Activated gamma-delta T cell treated with Interleukin-2 at 50 U/mL for 16 hours (primary cell): ENCODE measurements around the gene DBN1.
A peak's percentile ranks its signal among the peaks of the same experiment; 100 is the strongest.

ENCODE experiments used
- DNase-seq: peaks from one replicate; pipeline ENCODE4 v3.0.0-alpha.2; 2020

DBN1 gene

DNA sequence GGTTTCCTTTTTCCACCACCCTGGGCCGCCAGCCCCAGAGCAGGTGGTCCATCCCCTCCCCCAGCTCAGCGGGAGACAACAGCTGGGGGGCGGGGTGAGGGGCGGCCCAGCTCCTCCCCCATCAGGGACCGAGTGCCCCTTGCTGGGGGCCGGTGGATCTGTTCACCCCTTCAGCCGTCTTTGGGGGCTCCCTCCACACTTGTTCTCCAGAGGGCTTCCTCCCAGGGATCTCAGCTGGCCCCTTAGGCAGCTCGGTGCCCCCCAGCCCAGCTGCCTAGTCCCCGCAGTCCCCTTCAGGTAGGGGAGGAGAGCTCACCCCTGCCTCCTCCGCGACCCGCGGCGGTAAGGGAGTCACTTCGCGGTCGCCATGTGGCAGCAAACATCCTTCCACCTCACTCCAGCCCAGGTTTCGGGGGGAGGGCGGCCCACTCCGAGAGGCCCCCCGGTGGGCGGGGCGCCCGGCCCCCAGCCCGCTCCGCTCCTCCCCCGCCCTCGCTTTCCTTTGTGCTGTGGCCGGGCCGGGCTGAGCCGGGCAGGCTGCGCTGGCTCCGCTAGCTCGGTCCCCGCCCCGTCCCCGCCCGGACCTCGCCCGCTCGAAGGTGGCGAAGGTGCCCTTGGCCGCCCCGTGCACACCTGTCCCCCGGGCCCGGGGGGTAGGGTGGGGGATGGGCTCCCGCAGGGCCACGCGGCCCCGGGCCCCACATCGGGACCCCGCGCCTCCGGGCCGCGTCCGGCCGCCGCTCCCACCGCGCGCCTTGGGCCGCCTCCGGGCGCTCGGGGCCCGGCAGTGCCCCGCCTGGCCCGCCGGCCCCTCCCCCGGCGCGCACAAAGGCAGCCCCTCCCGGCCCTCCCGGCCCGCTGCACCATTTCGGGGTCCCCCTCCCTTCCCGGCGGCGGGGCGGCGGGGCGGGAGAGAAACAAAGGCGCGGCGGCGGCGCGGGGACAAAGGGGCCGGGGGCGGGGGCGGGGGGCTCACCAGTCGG, 683 bp downstream of the DBN1 start:
- peak; percentile 75 for DNase-seq

DNA sequence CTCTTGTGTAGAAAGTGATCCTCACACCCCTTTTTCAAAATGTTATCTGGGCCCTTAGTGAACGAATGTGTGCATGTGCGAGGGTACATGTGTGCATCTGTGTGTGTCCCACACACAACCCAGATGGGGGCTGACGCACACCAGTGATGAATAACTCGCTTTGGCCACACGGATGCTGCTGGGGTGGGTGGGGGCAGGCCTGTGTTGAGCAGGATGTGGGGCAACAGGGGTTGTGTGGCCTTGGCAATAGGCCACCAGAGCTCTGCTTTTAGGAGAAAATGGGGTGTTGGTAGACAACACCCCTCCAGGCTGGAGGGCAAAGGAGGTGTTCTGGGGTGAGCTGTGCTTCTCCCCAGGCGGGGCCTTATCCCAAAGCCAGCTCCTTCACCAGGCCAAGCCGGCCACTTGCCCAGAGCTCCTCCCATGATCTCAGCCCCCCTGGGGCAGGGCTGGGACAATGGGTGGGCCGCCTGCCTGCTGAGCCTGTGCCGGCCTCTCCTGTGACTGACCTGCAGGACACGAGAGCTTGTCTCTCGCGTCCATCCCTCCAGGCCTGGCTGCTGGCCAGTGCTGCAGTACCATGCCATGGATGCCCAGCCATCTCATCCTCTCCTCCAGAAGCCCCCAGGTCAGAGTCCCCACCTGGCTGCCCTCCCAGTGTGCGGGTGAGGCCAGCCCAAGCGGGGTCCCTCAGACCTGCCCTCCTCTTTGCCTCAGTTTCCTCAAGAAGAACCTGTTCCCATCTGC, 1.7 kb downstream of the DBN1 start:
- DNase-seq, result peak; percentile 76

DNA sequence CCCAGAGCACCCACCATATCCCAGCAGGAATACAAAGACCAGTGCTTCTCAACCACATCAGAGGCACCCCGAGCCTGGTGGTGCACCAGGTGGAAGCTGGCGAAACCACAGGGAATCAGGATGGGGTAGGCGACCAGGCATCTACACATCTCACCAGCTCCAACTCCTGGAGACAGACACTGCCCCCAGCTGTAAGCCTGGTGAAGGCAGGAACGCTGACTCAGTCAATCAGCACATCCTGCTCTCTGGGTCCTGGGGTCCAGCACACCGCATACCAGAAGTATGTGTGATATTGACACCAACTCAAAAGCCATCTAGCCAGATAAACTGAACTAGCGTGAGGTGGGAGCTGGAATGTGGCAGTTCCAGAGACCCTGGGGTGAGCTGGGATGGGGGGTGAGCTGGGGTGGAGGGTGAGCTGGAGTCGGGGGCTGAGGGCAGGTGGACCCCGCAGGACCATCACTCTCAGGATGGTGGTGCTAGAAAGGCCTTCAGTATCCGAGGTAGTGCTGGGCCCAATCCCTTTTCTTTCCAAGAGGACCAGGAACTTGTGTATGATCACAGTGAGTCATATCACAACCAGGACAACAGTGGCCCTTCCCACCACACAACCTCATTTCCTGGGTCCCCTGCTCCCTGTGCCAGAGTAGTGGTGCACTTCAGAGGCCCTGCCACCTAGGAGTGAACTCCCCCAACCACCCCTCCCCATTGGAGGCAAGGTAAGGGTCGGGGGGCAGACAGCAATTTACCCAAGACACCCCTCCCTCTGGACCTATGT, 2.5 kb downstream of the DBN1 start:
- DNase-seq, result no peak

DNA sequence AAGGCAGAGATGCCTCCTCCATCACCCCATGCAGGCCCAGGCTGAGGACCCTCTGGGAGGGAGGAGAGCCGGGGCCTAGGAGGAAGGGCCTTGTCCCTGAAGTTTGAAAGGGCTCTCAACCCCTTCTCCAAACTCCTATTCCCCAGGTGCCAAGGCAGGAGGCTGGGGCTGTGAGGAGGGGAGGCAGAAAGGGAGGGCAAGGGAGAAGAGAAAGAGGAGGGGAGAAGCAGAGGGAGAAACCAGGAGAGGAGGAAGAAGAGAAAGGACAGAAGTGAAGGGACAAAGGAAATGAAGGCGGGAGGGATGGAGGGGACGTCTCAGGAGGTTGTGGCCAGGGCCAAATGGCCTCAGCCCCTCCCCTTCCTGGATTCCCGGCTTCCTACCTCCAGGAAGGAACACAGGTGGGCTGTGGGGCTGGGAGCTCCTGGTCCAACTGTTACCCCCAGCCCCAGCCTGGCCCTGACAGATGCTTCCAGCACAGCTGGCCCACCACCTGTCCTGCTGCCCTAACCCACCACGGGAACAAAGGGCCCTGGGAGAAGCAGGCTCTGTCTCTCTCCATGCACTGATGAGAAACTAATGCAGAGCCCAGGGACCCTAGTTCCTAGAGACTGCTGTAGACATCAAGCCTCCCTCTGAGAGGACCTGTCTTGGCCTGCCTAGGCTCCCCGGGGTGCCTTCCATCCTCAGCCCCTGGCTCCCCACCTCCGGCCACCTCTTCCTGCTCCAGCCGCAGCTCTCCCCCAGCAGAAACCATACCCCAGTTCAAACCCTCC, 3.5 kb downstream of the DBN1 start:
- DNase-seq, result no peak

DNA sequence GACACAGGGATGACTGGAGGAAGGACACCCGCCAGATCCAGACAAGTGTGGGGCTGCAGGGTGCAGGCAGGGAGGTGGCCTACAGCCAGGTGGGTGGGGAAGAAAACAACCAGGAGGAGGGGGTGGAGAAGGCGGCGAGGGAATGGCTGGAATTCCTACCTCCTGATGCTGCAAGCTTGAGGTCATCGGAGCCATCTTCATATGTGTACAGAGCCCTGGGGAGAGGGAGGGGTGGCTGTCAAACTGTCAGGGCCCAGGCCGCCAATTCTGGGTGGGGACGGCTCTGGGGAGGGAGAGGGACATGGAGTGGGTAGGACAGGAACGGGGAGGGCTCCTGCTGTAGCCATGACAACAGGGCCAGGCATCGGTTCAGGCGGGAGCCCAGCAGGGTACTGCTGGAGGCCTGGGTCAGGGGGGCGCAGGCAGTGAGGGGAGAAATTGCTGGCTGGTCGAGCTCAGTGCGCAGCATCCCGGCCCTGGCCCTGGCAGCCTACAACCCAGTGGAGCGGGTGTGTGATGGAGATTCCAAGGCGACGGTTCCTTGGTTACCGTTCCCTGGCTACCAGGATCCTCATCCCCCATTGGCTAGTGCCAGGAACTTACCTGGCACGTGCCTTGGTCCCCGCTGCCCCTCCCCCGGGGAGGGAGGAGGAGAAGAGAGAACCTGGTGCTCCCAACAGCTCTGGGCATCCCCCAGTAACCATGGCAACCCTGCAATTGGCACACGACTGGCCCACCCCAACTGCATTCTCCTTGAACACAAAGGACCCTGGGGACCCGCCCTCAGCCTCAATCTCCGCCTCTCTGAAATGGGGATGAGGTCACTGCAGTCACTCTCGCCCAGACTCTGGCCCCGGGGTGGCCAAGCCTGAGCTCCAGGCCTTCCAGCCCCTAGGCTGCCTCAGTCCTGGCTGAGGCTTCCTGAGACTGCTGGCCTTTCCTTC, 4.5 kb downstream of the DBN1 start:
- no peak for DNase-seq

DNA sequence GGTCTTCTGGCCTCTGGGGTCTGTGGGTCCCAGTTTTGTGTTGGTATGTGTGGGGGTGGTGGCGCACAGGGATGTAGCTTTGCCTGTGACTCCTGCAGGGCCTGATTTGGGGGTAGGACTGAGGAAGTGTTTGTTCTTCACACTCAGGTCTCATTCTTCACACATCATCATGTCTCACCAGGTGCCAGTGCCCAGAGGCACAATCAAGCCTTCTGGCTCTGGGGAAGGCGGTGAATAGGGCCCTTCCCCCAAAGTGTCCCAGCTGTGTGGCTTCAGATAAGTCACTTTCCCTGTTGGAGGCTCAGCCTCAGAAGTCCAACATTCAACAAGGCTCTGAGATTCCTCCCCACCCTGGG, 5.1 kb downstream of the DBN1 start:
- DNase-seq, result no peak

DNA sequence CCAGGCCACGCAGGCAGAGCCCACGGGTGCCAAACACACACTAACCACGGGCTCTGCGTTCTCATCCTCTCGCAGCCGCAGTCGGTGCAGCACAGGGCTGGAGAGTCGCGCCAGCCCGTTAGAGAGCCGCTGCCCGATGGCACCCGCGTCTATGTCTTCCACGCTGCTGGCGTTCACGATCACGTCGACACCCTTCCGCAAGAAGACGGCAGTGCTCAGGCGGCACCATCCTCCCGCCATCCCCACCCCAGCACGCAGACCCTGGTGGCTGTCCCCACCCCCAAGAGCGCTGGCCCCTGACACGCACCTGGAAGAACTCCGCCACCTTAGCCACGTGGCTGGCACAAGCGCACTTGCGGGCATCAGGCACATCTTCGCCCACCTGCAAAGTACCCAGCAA, 6.0 kb downstream of the DBN1 start:
- DNase-seq, result no peak

DNA sequence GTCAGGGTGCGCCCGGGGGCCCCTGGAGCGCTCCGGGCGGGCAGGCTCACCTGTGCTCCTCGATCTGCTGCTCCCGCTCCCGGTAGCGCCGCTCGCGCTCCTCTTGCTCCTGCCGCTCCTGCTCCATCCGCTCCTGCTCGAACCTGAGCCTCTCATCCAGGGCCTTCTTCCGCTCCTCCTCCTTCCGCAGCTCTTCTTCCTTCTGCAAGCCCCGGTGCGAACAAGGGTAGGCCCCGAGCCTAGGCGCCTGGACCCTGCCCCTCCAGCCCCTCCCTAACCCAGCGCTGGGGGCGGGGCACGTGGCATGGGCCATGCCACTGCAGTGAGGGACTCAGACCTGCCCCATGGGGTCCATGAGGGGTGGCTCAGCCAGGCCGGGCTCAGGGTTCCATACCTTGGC, 6.6 kb downstream of the DBN1 start:
- no peak for DNase-seq

DNA sequence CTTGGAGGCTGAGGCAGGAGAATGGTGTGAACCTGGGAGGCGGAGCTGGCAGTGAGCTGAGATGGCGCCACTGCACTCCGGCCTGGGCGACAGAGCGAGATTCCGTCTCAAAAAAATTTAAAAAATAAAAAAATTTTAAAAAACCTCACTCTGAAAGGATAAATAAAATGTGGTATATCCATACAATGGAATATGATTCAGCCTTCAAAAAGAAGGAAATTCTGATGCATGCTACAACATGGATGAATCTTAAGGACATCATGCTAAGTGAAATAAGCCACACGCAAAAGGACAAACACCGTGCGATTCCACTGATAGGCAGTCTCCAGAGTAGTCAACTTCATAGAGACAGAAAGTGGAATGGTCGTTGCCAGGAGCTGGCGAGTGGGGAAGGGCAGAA, 8.4 kb downstream of the DBN1 start:
- DNase-seq, result no peak

DNA sequence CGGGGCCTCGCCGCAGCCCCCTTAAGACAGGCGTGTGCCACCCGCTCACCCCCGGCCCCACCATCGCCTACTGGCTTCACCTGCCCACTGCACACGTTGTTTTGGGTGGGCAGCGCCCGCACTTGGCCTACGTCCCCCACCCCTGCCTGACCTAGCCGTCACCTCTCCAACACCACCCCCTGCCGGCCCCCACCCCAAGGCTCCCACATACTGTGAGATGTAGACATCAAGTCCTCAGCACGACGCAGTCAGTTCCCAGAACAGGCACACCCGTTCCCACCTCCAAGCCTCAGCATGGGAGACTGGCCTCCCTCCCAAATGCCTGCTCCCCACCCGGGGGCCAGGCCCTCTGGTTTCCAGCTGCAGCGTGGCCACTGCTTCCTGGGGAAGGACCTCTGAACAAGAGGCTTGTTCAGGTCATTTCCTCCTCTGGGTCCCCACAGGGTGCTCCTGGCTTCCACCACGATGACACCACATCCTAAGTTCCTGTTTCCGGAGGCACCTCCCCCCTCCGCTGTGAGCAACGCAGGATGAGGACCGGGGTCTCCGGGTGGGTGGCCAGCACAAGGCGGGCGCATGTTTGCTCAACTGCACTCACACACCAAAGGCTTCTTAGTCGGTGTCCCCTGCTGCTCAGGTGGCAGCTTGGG, 11.3 kb downstream of the DBN1 start:
- DNase-seq, result no peak

DNA sequence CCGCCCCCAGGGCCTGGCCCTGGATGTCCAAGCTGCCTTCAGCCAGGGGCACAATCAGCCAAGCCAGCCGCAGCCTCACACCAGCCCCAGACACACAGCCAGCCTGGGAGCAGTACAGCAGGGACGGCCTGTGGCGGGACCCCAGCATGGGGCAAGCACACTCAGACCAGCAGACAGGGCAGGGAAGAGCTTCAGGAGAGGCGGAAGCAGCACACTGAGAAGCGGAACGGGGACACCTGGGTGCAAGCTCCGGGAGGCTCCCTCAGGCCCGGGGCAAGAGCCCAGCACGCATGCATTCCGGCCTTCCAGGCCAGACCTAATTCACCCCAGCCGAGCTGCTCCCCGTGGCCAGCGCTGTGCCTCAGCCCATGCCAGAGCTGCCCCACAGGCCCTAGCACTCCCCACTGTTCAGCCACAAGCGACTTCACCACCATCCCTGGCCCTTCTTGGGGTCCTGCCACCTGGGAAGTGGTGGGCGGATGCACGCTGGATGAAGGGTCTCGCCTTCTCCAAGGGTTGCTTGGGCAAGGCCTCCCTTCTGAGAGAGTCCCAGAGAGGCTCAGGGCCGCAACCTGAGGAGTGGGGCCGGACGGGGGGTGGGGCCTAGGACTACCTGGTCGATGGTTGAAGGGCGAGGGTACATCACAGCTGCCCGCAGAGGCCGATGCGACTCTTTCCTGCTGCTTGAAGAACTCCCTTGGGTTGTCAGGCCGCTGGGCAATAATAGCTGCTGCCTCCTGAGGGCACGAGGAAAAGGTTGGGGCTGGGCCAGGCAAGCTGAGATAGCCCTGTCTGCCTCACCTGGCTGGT, 13.4 kb downstream of the DBN1 start:
- DNase-seq, result no peak

DNA sequence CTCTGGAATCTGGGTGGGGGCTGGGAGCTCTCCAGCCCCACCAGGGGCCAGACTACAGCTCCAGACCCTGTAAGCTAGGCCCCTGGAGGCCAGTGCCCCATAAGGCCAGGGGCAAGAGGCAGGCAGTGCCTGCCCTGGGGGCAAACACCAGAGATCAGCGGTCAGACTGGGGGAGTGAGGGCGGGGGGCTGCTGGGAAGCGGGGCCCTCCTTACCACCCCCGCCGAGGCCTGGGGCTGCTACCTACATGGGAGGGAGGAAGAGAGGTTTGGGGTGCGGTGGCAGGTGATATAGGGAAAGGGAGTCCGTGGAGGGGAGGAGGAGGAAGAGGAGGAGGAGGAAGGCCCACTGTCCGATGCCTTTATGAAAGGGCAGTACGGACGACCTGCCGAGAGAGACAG, 14.1 kb downstream of the DBN1 start:
- DNase-seq, result no peak

DNA sequence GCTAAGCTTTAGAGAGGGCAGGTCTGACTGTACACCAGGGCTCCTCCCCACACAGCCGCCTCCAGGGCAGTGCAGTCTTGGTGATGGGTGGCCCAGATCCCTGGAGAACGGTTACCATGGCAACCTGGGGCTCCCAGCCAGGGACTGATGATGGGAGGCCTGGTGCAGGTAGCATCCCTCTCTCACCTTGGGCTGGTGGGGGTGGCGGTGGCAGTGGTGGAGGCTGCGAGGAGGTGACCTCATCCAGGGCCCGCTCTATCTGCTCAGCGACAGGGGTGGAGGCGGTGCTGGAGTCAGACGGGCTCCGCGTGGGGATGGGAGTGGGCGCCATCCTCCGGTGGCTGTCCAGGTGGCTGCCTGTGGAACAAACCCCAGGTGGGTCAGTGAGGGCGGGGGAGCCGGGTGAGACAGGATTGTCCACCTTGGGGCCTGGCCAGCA, 14.5 kb downstream of the DBN1 start:
- no peak for DNase-seq

DNA sequence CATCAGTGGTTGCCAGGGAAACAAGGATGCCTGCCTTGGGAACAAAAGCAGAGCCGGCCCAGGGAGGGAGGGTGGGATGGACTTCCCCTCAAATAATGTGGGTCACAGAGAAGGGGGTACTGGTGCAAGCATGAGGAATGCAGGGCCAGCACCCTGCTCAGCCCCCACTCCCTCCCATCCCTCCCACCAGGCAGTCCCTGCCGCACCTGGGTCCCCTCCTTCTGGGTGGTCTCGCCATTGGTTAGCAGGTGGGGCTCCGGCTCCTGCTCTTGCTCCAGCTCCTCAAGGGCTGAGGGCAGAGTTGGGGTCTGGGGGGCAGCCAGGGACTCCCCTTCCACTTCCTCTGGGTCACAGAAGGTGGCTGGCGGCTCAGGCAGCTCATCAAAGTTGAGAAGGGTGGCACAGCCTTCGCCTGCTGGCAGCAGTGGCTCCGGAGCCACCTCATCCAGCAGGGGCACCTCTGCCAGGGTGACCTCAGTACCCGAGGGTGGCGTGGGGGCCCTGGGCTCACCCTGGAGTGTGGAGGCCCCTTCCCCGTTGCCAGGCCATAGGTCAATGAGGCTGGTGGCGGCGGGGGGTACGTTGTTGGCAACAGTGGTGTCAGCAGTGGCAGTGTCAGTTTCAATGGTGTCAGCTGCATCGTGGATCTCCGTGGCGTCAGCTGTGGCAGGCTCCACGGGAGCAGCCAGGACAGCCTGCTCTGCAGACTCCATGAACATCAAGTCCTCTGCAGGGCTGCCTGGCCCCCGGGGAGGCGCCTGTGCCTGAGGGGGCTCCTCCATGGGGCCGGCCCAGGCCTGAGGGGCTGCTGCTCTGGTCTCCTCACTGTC, 15.4 kb downstream of the DBN1 start:
- DNase-seq, result no peak

DNA sequence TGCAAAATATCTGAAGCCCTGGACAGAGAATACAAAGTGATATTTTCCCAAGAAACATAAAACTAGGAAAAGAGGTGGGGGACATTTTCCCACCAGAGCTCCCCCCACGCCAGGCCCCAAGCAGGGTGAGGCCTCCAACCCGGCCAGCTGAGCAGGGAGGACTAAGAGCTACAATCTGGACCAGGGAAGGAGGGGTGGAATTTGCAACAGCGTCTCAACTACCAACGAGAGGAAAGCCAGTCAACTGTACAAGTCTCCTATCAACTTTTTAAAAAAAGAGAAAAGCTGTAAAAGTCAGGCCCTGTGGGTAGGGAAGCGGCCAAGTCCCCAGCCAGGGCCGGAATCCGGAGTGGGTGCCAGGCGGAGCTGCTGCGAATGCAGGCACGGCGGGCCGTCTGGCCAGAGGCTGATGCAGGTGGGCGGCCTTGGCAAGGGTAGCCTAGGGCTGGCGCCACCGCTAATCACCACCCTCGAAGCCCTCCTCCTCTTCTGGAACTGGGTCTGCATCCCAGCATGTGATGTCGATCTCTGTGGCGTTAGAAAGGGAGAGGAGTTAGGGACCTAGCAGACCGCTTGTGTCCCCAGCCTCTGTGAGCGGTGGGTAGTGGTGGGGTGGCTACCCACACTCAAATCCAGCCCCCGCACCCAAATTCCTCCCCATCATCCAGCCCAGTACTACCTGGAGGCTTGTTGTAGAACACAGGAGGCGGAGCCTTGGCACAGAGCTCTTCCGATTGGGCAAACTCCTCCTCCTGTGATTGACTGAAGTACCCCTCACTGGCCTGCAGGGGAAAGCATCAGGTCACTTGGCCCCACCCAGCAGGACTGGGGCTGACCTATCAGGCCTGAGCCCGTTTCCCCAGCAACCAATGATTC, 16.2 kb downstream of the DBN1 start:
- no peak for DNase-seq

DNA sequence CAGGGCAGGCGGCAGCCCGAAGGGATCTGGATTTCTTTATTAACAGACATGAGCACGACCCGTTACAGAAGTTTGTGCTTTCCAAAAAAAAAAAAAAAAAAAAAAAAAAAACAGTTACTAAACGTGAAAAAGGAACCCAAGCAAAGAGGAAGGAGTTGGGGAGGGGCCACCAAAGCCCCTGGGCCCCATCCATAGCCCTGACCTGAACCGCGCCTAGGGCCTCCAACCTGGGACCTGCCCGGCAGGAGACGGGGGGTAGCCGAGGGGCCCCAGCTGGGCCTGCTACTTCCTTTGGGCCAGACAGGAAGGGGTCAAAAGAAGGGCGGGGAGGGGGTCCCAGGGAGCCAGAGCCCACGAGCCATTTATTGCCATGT, 16.9 kb downstream of the DBN1 start:
- DNase-seq, result no peak

DNA sequence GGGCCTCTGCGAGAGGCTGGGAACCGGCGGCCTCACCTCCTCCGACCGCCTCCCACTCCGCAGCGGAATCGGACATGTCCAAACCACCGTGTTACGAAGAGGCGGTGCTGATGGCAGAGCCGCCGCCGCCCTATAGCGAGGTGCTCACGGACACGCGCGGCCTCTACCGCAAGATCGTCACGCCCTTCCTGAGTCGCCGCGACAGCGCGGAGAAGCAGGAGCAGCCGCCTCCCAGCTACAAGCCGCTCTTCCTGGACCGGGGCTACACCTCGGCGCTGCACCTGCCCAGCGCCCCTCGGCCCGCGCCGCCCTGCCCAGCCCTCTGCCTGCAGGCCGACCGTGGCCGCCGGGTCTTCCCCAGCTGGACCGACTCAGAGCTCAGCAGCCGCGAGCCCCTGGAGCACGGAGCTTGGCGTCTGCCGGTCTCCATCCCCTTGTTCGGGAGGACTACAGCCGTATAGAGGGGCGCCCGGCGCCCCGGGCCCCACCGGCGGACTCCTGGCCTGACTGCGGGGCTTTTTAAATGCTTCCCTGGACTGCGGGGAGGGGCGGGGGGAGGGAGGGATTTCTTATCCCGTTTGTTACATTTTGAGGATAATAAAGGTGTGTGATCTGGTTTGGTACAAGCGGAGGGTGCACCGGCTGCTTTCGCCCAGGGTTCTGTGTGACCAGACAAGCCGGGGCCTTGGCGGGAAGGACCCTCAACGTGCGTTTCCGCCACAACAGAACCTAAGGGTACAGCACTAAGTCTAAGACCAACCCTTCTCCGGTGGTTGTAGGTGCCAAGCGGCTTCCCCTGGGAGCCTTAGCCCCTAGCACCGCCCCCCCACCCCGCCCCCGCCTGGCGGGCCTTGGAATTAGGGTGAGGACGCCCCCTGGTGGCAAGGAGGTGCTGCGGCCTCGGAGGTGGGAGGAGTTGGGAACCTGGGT, 17.5 kb downstream of the DBN1 start:
- peak; percentile 97 for DNase-seq
